DOHH2 (cell line): Measurements from ENCODE around the gene ZBTB12.

Source experiments
- H3F3A ChIP-seq: fragments of 200-600 bp; sonication (generic), shearing (Covaris generic); 2 replicates; pipeline ENCODE4 v1.6.0; 2016; ENCODE audit warnings: antibody characterized with exemption, mild to moderate bottlenecking; ENCODE audit not compliant: control insufficient read depth, insufficient read depth
- H3K27ac ChIP-seq: fragments of 200-600 bp; sonication (generic); 2 replicates; pipeline ENCODE4 v1.5.1; 2014; ENCODE audit warnings: low read depth, mild to moderate bottlenecking, low read length, moderate library complexity
- H3K27me3 ChIP-seq: fragments of 200-600 bp; sonication (generic); 2 replicates; pipeline ENCODE4 v1.6.1; 2014; ENCODE audit warnings: mild to moderate bottlenecking, low read length, mixed read lengths; ENCODE audit not compliant: control insufficient read depth
- H3K36me3 ChIP-seq: fragments of 200-600 bp; sonication (generic); 2 replicates; pipeline ENCODE4 v1.6.1; 2014; ENCODE audit warnings: mild to moderate bottlenecking, low read length, moderate library complexity, mixed read lengths; ENCODE audit not compliant: control insufficient read depth
- H3K4me1 ChIP-seq: fragments of 200-600 bp; sonication (generic); 2 replicates; pipeline ENCODE4 v1.6.1; 2014; ENCODE audit warnings: mild to moderate bottlenecking, low read length, mixed read lengths; ENCODE audit not compliant: control insufficient read depth
- H3K4me2 ChIP-seq: fragments of 200-600 bp; sonication (generic); 2 replicates; pipeline ENCODE4 v1.6.0; 2014; ENCODE audit warnings: mild to moderate bottlenecking, low read length, moderate library complexity
- H3K4me3 ChIP-seq: fragments of 200-600 bp; sonication (generic); 2 replicates; pipeline ENCODE4 v1.5.1; 2014; ENCODE audit warnings: mild to moderate bottlenecking, low read length, mixed read lengths
- H3K79me2 ChIP-seq: fragments of 200-600 bp; sonication (generic); 2 replicates; pipeline ENCODE4 v1.6.1; 2014; ENCODE audit warnings: mild to moderate bottlenecking, low read length, mixed read lengths; ENCODE audit not compliant: control insufficient read depth
- H3K9me2 ChIP-seq: fragments of 200-600 bp; sonication (generic); replicated peaks from 2 replicates; pipeline ENCODE4 v1.6.1; 2014; ENCODE audit warnings: mild to moderate bottlenecking, low read length, mixed read lengths; ENCODE audit not compliant: control insufficient read depth
- H3K9me3 ChIP-seq: fragments of 200-600 bp; sonication (generic); 2 replicates; pipeline ENCODE4 v1.6.1; 2014; ENCODE audit warnings: antibody characterized with exemption, low read length, mixed read lengths; ENCODE audit not compliant: control insufficient read depth, insufficient read depth
- H4K20me1 ChIP-seq: fragments of 200-600 bp; sonication (generic); 2 replicates; pipeline ENCODE4 v1.6.0; 2014; ENCODE audit warnings: low read depth, mild to moderate bottlenecking, antibody characterized with exemption, low read length, moderate library complexity; ENCODE audit not compliant: control insufficient read depth, insufficient read depth
- CTCF ChIP-seq: fragments of 200-600 bp; sonication (generic); IDR thresholded peaks from one replicate; pipeline ENCODE4 v1.5.1; 2014; ENCODE audit warnings: antibody characterized with exemption, mild to moderate bottlenecking, low read depth, low read length; ENCODE audit not compliant: poor library complexity, severe bottlenecking
- EZH2phosphoT487 ChIP-seq: fragments of 200-600 bp; sonication (generic); IDR thresholded peaks from 2 replicates; pipeline ENCODE4 v1.6.1; 2017; ENCODE audit warnings: borderline replicate concordance, mild to moderate bottlenecking, antibody characterized with exemption, low read length, moderate library complexity, mixed read lengths

The ZBTB12 gene

GRCh38 chr6:31875877-31876276 is 26.0 kb downstream of the ZBTB12 start:
- Histone ChIP-seq H3F3A (no peaks in the 10 kb centered on the region), H3K27ac (no peak overlapping the region), H3K4me1 (peaks cover 11% of the 10 kb centered on the region), H3K4me2 (no peak overlapping the region), H4K20me1 (no peaks in the 10 kb centered on the region), H3K9me3 (no peaks in the 10 kb centered on the region), H3K36me3 (peaks cover 14% of the 10 kb centered on the region), H3K79me2 (no peaks in the 10 kb centered on the region), H3K4me3 (no peak overlapping the region), H3K9me2 (no peaks in the 10 kb centered on the region), H3K27me3 (no peaks in the 10 kb centered on the region)
- TF ChIP-seq CTCF: no peak
- TF ChIP-seq EZH2phosphoT487: no peak

DNA sequence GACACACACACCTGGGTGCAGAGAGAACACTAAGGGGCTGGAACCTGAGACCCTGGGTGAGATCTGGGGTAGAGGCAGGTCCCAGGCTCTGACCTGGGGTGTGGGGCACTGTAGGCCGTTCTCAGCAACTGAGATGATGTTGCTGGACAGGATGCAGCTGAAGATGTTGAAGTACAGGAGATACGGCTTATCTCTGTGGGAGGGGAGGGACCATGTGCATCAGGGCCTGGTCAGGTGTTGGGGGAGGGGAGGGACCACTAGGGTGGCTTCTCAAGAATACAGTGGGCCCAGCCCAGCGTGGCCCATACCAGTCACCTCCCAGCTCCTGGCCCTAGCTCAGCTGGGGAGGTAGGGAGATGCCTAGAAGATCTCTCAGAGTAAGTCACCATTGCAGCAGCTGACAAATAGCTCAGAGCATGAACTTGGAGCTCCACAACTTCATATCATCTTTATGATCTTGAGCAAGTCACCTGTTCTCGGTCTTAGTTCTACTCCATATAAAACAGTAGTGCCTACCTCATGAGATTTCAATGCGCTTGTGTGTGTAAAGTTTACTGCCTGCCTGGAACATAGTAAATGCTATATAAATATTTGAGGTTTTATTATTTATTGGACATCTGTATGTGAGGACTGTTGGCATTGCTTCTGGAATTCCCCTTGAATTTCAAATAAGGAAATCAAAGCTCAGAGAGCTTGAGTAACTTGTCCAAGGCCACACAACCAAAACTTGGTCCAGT is 26.9 kb downstream of the ZBTB12 start:
- no peaks in the 10 kb centered on the region for H4K20me1 ChIP-seq
- no peak overlapping the region for H3K4me2 ChIP-seq
- H3K9me3 ChIP-seq: no peaks in the 10 kb centered on the region
- H3K9me2 ChIP-seq: no peaks in the 10 kb centered on the region
- no peaks in the 10 kb centered on the region for H3K27me3 ChIP-seq
- TF ChIP-seq CTCF: no peak
- TF ChIP-seq EZH2phosphoT487: no peak
- no peak overlapping the region for H3K27ac ChIP-seq
- no peaks in the 10 kb centered on the region for H3K79me2 ChIP-seq
- H3K4me3 ChIP-seq: no peak overlapping the region
- no peaks in the 10 kb centered on the region for H3F3A ChIP-seq
- H3K4me1 ChIP-seq: peaks cover 11% of the 10 kb centered on the region
- peaks cover 5% of the 10 kb centered on the region for H3K36me3 ChIP-seq

DNA sequence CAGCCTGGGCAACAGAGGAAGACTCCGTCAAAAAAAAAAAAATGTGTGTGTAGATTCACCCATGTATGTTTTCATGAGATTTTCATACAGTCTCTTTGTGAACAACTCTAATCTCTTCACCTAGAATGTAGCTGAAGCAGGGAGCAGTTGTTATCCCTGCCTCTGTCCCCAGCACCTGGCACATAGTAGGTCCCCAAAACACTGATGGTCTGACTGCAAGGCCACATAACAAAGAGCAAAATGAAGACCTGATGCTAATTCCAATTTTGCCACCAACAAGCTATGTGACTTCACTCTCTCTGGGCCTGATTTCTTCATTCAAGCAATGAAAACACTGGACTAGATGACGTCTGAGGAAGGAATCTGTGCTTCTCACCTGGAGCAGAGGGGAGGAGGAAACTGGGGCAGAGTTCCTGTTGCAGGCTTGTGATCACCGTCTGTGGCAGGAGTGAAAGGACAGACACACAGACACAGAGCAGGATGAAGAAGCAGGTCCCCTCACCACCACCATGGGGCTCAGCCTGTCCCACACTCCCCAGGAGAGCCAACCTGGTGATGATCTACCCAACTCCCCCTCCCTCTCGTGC is 27.7 kb downstream of the ZBTB12 start:
- TF ChIP-seq EZH2phosphoT487 (no peak), CTCF (no peak)

More for the DNA sequence above, 27.7 kb downstream of the ZBTB12 start:
- H3K27ac ChIP-seq: no peak overlapping the region
- H3K27me3 ChIP-seq: peaks cover 3% of the 10 kb centered on the region
- no peak overlapping the region for H3K4me3 ChIP-seq
- no peaks in the 10 kb centered on the region for H3K79me2 ChIP-seq
- H3K9me2 ChIP-seq: no peaks in the 10 kb centered on the region
- H3K4me1 ChIP-seq: peaks cover 11% of the 10 kb centered on the region
- H3F3A ChIP-seq: no peaks in the 10 kb centered on the region
- H4K20me1 ChIP-seq: no peaks in the 10 kb centered on the region
- H3K36me3 ChIP-seq: no peaks in the 10 kb centered on the region
- H3K4me2 ChIP-seq: no peak overlapping the region
- H3K9me3 ChIP-seq: no peaks in the 10 kb centered on the region
